Stimulated activated naive B cell treated with anti-CD40 and anti-IgM and Interleukin-4, amounts not matched to agents 10 μg/mL and 1 μg/mL and 100 μg/mL, for 72 hours (primary cell): Measurements from ENCODE around the gene HSPBAP1.

Experiments
- ATAC-seq, 2 donors: fragments of 150-1000 bp; cut with Tn5 transposase; replicated peaks; 2 replicates each; pipeline ENCODE4 v1.10.0; 2021; ENCODE audit warnings: moderate library complexity in 1 of 2
- DNase-seq: peaks from one replicate; pipeline ENCODE4 v3.0.0; 2021
- H3K27ac Mint-ChIP-seq: one replicate; pipeline ENCODE4 v1.8.0; 2022; ENCODE audit warnings: mild to moderate bottlenecking, mixed read lengths
- H3K27me3 Mint-ChIP-seq, 2 donors: one replicate each; pipeline ENCODE4 v1.8.0; 2022; ENCODE audit warnings: mixed read lengths in 2 of 2
- H3K36me3 Mint-ChIP-seq, 2 donors: one replicate each; pipeline ENCODE4 v1.8.0; 2022; ENCODE audit warnings: mixed read lengths in 2 of 2, mild to moderate bottlenecking in 1 of 2
- H3K4me1 Mint-ChIP-seq, 2 donors: one replicate each; pipeline ENCODE4 v1.8.0; 2022; ENCODE audit warnings: mixed read lengths in 2 of 2, mild to moderate bottlenecking in 1 of 2
- H3K4me3 Mint-ChIP-seq, 2 donors: one replicate each; pipeline ENCODE4 v1.8.0; 2022; ENCODE audit warnings: mild to moderate bottlenecking in 2 of 2, mixed read lengths in 2 of 2, moderate library complexity in 1 of 2
- H3K9me3 Mint-ChIP-seq, 2 donors: one replicate each; pipeline ENCODE4 v1.8.0; 2022; ENCODE audit warnings: mixed read lengths in 2 of 2, mild to moderate bottlenecking in 1 of 2

HSPBAP1 gene

GRCh38 chr3:122705379-122705778 is 88.3 kb downstream of the HSPBAP1 start:
- Mint-ChIP-seq H3K9me3 (peaks cover 4% of the 10 kb centered on the region in 2 donors), H3K4me3 (no peak overlapping the region), H3K36me3 (peaks cover 57 to 77% of the 10 kb centered on the region in 2 donors), H3K27me3 (no peaks in the 10 kb centered on the region), H3K27ac (no peak overlapping the region), H3K4me1 (peaks cover 29 to 53% of the 10 kb centered on the region in 2 donors)
- DNase-seq: no peak
- ATAC-seq: no peak

DNA sequence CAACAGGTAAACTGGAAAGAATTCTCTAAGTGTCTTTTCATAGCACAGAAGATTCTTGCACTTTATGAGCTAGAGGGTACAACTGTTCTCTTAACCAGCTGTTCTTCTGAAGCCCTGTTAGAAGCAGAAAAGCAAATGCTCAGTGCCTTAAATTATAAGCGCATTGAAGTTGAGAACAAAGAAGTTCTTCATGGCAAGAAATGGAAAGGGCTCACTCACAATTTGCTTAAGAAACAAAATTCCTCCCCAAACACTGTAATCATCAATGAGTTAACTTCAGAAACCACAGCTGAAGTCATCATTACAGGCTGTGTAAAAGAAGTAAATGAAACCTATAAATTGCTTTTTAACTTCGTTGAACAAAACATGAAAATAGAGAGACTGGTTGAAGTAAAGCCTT is 93.4 kb downstream of the HSPBAP1 start:
- DNase-seq: no peak
- peaks cover 2 to 4% of the 10 kb centered on the region in 2 donors for H3K9me3 Mint-ChIP-seq
- ATAC-seq: no peak
- H3K27me3 Mint-ChIP-seq: no peaks in the 10 kb centered on the region
- H3K27ac Mint-ChIP-seq: peak overlapping the region; percentile 75
- H3K4me3 Mint-ChIP-seq: no peak overlapping the region
- H3K36me3 Mint-ChIP-seq: peaks cover 44 to 66% of the 10 kb centered on the region in 2 donors
- peaks cover 38 to 75% of the 10 kb centered on the region in 2 donors for H3K4me1 Mint-ChIP-seq

DNA sequence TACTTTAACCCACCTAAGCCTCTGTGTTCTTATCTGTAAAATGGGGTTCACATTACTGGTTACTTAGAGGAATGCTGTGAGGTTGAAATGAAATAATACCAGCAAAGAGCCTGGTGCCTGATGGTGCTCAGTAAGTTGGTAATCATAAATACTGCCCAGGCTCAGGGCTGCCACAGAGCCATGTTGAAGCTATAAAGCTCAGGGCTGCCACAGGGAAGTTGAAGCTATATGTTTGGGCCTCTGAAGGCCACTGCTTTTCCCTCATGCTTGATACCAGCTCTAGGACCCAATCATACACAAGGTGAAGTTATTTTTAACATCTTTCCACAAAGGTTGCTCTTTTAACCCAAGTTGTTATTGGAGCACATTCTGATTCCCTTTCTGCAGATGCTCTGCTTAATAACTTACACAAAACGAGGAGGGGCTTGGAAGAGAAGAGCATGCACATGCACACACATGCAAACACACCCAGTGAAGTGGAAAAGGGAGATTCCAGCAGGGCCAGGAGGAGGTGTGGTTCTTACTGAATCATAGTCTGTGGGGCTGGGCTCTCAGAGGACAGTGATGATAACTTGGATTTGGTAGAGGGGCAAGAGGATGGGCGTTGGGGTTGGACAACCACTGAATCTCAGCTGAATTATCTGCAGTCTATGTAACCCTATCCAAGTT is 95.5 kb downstream of the HSPBAP1 start:
- Mint-ChIP-seq H3K4me1 (peaks cover 45 to 81% of the 10 kb centered on the region in 2 donors), H3K27me3 (no peaks in the 10 kb centered on the region), H3K9me3 (peaks cover 2 to 4% of the 10 kb centered on the region in 2 donors), H3K36me3 (peaks cover 48 to 73% of the 10 kb centered on the region in 2 donors), H3K4me3 (peak overlapping the region in 1 of 2 donors; percentile 0), H3K27ac (peak overlapping the region; percentile 72)
- ATAC-seq (peak; percentile 97 to 99), DNase-seq (peak; percentile 71)

GRCh38 chr3:122695927-122696561 is 97.6 kb downstream of the HSPBAP1 start:
- H3K27ac Mint-ChIP-seq: peak overlapping the region; percentile 75
- H3K9me3 Mint-ChIP-seq: no peaks in the 10 kb centered on the region
- DNase-seq (no peak), ATAC-seq (no peak)
- no peaks in the 10 kb centered on the region for H3K27me3 Mint-ChIP-seq
- H3K36me3 Mint-ChIP-seq: peaks cover 42 to 68% of the 10 kb centered on the region in 2 donors
- peaks cover 49 to 74% of the 10 kb centered on the region in 2 donors for H3K4me1 Mint-ChIP-seq
- H3K4me3 Mint-ChIP-seq: no peak overlapping the region

DNA sequence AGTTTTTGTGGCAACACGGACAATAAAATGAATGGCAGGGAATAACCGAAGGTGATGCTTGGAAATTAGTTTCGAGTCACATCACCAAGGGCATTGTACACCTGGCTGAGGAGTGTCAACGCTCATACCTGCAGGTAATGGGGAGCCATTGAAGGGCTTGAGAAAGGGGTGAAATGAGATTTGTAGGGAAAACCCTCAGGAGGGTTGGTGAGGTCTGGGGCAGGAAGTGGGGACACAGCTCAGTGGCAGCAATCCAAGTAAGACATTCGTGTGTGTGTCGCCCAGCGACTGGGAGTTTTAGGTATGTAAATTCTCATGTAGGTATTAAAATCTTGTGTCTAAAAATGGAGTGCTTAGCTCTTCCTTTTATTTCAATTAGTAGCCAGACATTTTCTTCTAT is 98.7 kb downstream of the HSPBAP1 start:
- peak overlapping the region in 1 of 2 donors; percentile 12 for H3K4me3 Mint-ChIP-seq
- H3K4me1 Mint-ChIP-seq: peaks cover 47 to 69% of the 10 kb centered on the region in 2 donors
- peak overlapping the region; percentile 63 for H3K27ac Mint-ChIP-seq
- peak; percentile 56 for DNase-seq
- no peaks in the 10 kb centered on the region for H3K27me3 Mint-ChIP-seq
- ATAC-seq: peak; percentile 70 to 71
- peaks cover 37 to 59% of the 10 kb centered on the region in 2 donors for H3K36me3 Mint-ChIP-seq
- no peaks in the 10 kb centered on the region for H3K9me3 Mint-ChIP-seq

DNA sequence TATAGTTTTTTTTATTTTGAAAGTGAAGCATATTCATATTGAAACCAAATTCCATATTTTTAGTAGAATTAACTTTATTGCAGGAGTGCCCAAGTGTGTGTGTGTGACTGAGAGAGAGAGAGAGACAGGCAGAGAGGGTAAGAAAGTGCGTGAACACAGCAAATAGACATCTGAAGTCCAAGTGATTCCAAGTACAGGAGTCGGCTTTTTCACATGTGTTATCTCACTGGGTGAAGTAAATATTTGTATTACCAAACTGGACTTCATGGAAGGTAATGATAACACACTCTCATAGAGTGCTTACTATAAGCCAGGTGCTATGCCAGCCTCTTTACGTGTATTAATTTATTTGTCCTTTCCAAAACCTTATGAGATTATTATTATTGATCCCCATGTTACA is 101.0 kb downstream of the HSPBAP1 start:
- DNase-seq (no peak), ATAC-seq (no peak)
- Mint-ChIP-seq H3K27me3 (no peaks in the 10 kb centered on the region), H3K9me3 (no peaks in the 10 kb centered on the region), H3K4me3 (no peak overlapping the region), H3K27ac (peak overlapping the region; percentile 37), H3K36me3 (peaks cover 38 to 62% of the 10 kb centered on the region in 2 donors), H3K4me1 (peaks cover 48 to 51% of the 10 kb centered on the region in 2 donors)

DNA sequence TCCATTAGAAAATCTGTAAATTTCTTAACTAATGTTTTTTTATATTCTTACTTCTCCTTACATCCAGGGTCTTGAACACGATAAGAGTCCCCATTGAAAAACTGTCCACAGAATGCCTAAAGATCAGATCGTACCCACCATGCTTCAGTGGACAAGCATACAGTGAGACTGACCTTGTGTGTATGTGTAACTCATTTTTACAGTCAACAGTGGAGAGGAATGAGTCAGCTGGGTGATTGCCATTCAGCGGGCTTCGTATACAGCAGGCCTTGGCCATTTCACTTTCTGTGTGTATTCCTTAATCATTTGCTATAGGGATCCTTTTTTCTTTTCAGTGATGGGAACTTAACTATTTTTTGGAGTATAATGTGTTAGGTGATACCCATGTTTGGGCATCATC is 102.4 kb downstream of the HSPBAP1 start:
- peaks cover 44 to 64% of the 10 kb centered on the region in 2 donors for H3K36me3 Mint-ChIP-seq
- no peak overlapping the region for H3K4me3 Mint-ChIP-seq
- no peaks in the 10 kb centered on the region for H3K27me3 Mint-ChIP-seq
- peak; percentile 16 for DNase-seq
- H3K4me1 Mint-ChIP-seq: peaks cover 45 to 49% of the 10 kb centered on the region in 2 donors
- peak; percentile 77 to 86 for ATAC-seq
- peak overlapping the region; percentile 4 for H3K27ac Mint-ChIP-seq
- no peaks in the 10 kb centered on the region for H3K9me3 Mint-ChIP-seq

- no peak for DNase-seq
- Mint-ChIP-seq H3K27me3 (no peaks in the 10 kb centered on the region), H3K36me3 (peaks cover 46 to 62% of the 10 kb centered on the region in 2 donors), H3K27ac (no peak overlapping the region), H3K9me3 (no peaks in the 10 kb centered on the region), H3K4me3 (peak overlapping the region in 1 of 2 donors; percentile 0), H3K4me1 (peaks cover 43 to 48% of the 10 kb centered on the region in 2 donors)
- no peak for ATAC-seq
These were observed 103.5 kb downstream of the HSPBAP1 start for GRCh38 chr3:122690096-122690495.
